Adrenal gland (tissue), 5 donors: Measurements from ENCODE around the gene ZNF827.

Experiments used
- POLR2A ChIP-seq, 2 donors: fragments of 450-650 bp; IDR thresholded peaks; one replicate each; pipeline ENCODE4 v1.6.1; 2017; ENCODE audit warnings: antibody characterized with exemption in 2 of 2, mild to moderate bottlenecking in 2 of 2, moderate library complexity in 1 of 2
- TF ChIP-seq, protein P1 (sequence below), 6 experiments: fragments of 450-650 bp in 4 of 6; fragments of 200-600 bp in 2 of 6; sonication (generic) in 1 of 6; IDR thresholded peaks; 1 replicate in 5 of 6; 2 replicates in 1 of 6; pipeline versions ENCODE4 v1.5.1 to v1.8.0; 2016 to 2021; ENCODE audit warnings: antibody characterized with exemption in 6 of 6, mild to moderate bottlenecking in 2 of 6, moderate library complexity in 1 of 6
- donor health status: DM: no; HTN: no; CAD: no.

DNA sequence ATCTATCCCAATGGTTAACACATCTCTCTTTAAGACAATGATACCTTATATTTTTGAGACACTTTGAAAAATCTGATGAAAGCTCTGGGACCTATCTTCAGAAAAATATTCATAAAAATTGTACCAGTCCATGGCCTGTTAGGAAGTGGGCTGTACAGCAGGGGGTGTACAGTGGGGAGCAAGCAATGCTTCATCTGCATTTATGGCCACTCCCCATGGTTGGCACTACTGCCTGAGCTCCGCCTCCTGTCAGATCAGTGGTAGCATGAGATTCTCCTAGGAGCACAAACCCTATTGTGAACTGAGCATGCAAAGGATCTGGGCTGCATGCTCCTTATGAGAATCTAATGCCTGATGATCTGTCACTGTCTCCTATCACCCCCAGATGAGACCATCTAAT, 216.1 kb downstream of the ZNF827 start:
- no peak for TF ChIP-seq POLR2A (IDR thresholded peaks at IDR 0.05)
- TF ChIP-seq, protein P1, sequence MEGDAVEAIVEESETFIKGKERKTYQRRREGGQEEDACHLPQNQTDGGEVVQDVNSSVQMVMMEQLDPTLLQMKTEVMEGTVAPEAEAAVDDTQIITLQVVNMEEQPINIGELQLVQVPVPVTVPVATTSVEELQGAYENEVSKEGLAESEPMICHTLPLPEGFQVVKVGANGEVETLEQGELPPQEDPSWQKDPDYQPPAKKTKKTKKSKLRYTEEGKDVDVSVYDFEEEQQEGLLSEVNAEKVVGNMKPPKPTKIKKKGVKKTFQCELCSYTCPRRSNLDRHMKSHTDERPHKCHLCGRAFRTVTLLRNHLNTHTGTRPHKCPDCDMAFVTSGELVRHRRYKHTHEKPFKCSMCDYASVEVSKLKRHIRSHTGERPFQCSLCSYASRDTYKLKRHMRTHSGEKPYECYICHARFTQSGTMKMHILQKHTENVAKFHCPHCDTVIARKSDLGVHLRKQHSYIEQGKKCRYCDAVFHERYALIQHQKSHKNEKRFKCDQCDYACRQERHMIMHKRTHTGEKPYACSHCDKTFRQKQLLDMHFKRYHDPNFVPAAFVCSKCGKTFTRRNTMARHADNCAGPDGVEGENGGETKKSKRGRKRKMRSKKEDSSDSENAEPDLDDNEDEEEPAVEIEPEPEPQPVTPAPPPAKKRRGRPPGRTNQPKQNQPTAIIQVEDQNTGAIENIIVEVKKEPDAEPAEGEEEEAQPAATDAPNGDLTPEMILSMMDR (IDR thresholded peaks at IDR 0.05), result no peak
